IMR-90 (cell line): Measurements from ENCODE around the gene TRAPPC3L. TPM values are rescaled to one million over a fixed set of nuclear protein-coding genes. Genes with fewer than 3 reads are reported as not detected.

Source experiments
- ATAC-seq: fragments of 200-7000 bp; cut with Tn5 transposase; 2 replicates; pipeline ENCODE4 v1.9.1; 2020; ENCODE audit warnings: low read depth, mild to moderate bottlenecking, moderate library complexity
- BruUV-seq: library from RNA; stranded (reverse); fragments of 400-500 nt; replicated peaks from 2 replicates; lab custom pipeline; 2021; lab: Mats Ljungman, UMichigan
- CTCF ChIA-PET: fragments of 300-600 bp; formaldehyde crosslinking; extraction: SDS; loops from one replicate; lab custom pipeline; 2021; ENCODE audit warnings: antibody characterized with exemption; lab: Yijun Ruan, JAX
- POLR2A ChIA-PET: fragments of 300-600 bp; sonication (Branson Sonifier 250); formaldehyde crosslinking; loops from one replicate; lab custom pipeline; 2022; ENCODE audit warnings: antibody characterized with exemption; ENCODE audit not compliant: unreplicated experiment; lab: Charles Lee
- DNase-seq: peaks from one replicate; pipeline ENCODE4 v3.0.0; 2013
- H2AFZ ChIP-seq: replicated peaks from 2 replicates; pipeline ENCODE3; 2013; ENCODE audit warnings: low read length, mild to moderate bottlenecking; ENCODE audit not compliant: poor library complexity
- H2AK5ac ChIP-seq: 2 replicates; pipeline ENCODE4 v1.6.1; 2013; ENCODE audit warnings: low read depth, low read length, inconsistent platforms
- H2AK9ac ChIP-seq: replicated peaks from 2 replicates; pipeline ENCODE3; 2013; ENCODE audit warnings: mild to moderate bottlenecking, low read depth, low read length, moderate library complexity; ENCODE audit not compliant: poor library complexity
- H2BK120ac ChIP-seq: 2 replicates; pipeline ENCODE4 v1.6.1; 2013; ENCODE audit warnings: low read depth, low read length, inconsistent platforms
- H2BK15ac ChIP-seq: 3 replicates; pipeline ENCODE4 v1.6.1; 2013; ENCODE audit warnings: low read depth, low read length, inconsistent platforms
- H2BK20ac ChIP-seq: 2 replicates; pipeline ENCODE4 v1.6.1; 2013; ENCODE audit warnings: low read depth, mild to moderate bottlenecking, inconsistent platforms, low read length, moderate library complexity
- H2BK5ac ChIP-seq: 2 replicates; pipeline ENCODE4 v1.6.1; 2013; ENCODE audit warnings: mild to moderate bottlenecking, low read depth, low read length, inconsistent platforms; ENCODE audit not compliant: poor library complexity, severe bottlenecking
- H3K14ac ChIP-seq: replicated peaks from 2 replicates; pipeline ENCODE4 v1.6.1; 2013; ENCODE audit warnings: low read depth, low read length, inconsistent platforms
- H3K18ac ChIP-seq: 2 replicates; pipeline ENCODE4 v1.6.1; 2013; ENCODE audit warnings: low read depth, low read length, control low read depth
- H3K23ac ChIP-seq: 2 replicates; pipeline ENCODE4 v1.6.1; 2013; ENCODE audit warnings: low read depth, low read length, inconsistent platforms
- H3K27ac ChIP-seq: 2 replicates; pipeline ENCODE4 v1.5.1; 2013; ENCODE audit warnings: mild to moderate bottlenecking, control low read depth, low read length; ENCODE audit not compliant: insufficient read depth
- H3K27me3 ChIP-seq: 2 replicates; pipeline ENCODE4 v1.6.1; 2013; ENCODE audit warnings: low read length; ENCODE audit not compliant: control insufficient read depth, insufficient read depth
- H3K36me3 ChIP-seq: 2 replicates; pipeline ENCODE4 v1.6.1; 2013; ENCODE audit warnings: low read length, mixed read lengths; ENCODE audit not compliant: control insufficient read depth, insufficient read depth
- H3K4ac ChIP-seq: 2 replicates; pipeline ENCODE4 v1.6.1; 2013; ENCODE audit warnings: low read depth, low read length, inconsistent platforms
- H3K4me1 ChIP-seq: 2 replicates; pipeline ENCODE4 v1.6.1; 2013; ENCODE audit warnings: low read length, mixed read lengths; ENCODE audit not compliant: control insufficient read depth, insufficient read depth
- H3K4me2 ChIP-seq: 2 replicates; pipeline ENCODE4 v1.6.1; 2013; ENCODE audit warnings: low read depth, mild to moderate bottlenecking, control low read depth, low read length, moderate library complexity
- H3K4me3 ChIP-seq: 2 replicates; pipeline ENCODE4 v1.5.1; 2013; ENCODE audit warnings: low read depth, mild to moderate bottlenecking, control low read depth, low read length, moderate library complexity; ENCODE audit not compliant: insufficient read depth
- H3K56ac ChIP-seq: 2 replicates; pipeline ENCODE4 v1.6.1; 2013; ENCODE audit warnings: low read length, inconsistent platforms; ENCODE audit not compliant: insufficient read depth; ENCODE audit errors: extremely low read depth
- H3K79me1 ChIP-seq, 2 experiments: 2 replicates each; pipeline ENCODE4 v1.6.1; 2013; ENCODE audit warnings: low read length in 2 of 2, inconsistent platforms in 1 of 2, low read depth in 1 of 2
- H3K9ac ChIP-seq: 2 replicates; pipeline ENCODE4 v1.6.1; 2013; ENCODE audit warnings: low read depth, low read length, control low read depth
- H3K9me1 ChIP-seq: 2 replicates; pipeline ENCODE4 v1.6.1; 2013; ENCODE audit warnings: low read length, inconsistent platforms; ENCODE audit not compliant: insufficient read depth
- H3K9me3 ChIP-seq: 2 replicates; pipeline ENCODE4 v1.6.1; 2013; ENCODE audit warnings: low read length; ENCODE audit not compliant: control insufficient read depth, insufficient read depth
- H4K20me1 ChIP-seq: 2 replicates; pipeline ENCODE4 v1.6.1; 2013; ENCODE audit warnings: low read length, inconsistent platforms; ENCODE audit not compliant: insufficient read depth
- H4K5ac ChIP-seq: 2 replicates; pipeline ENCODE4 v1.6.1; 2013; ENCODE audit warnings: mild to moderate bottlenecking, low read depth, low read length, control low read depth
- H4K8ac ChIP-seq, 2 experiments: 2 replicates each; pipeline ENCODE4 v1.6.1; 2013; ENCODE audit warnings: low read depth in 2 of 2, low read length in 2 of 2, control low read depth in 1 of 2, inconsistent platforms in 1 of 2
- H4K91ac ChIP-seq: 2 replicates; pipeline ENCODE4 v1.6.1; 2013; ENCODE audit warnings: low read depth, low read length, inconsistent platforms; ENCODE audit not compliant: insufficient read depth
- CEBPB ChIP-seq: IDR thresholded peaks from 2 replicates; pipeline ENCODE4 v1.6.1; 2012; ENCODE audit warnings: low read depth, low read length, improper control_type of control experiment
- CTCF ChIP-seq: conservative IDR thresholded peaks from 2 replicates; pipeline ENCODE4 v1.5.1; 2012; ENCODE audit warnings: mild to moderate bottlenecking, low read depth, low read length, improper control_type of control experiment
- FOS ChIP-seq: fragments of 150-350 bp; IDR thresholded peaks from 2 replicates; pipeline ENCODE4 v1.6.1; 2016; ENCODE audit warnings: low read depth, low read length
- MAFK ChIP-seq: IDR thresholded peaks from 2 replicates; pipeline ENCODE4 v1.6.1; 2012; ENCODE audit warnings: low read depth, low read length, improper control_type of control experiment
- RCOR1 ChIP-seq: IDR thresholded peaks from 2 replicates; pipeline ENCODE4 v1.6.1; 2012; ENCODE audit warnings: mild to moderate bottlenecking, low read length, improper control_type of control experiment; ENCODE audit not compliant: insufficient replicate concordance
- WGBS, 2 experiments: methylation state at CpG; one replicate each; pipeline versions ENCODE4 v1.1.5 to v1.1.7; 2013; ENCODE audit warnings: missing lambda C conversion rate in 2 of 2; ENCODE audit not compliant: insufficient read length in 1 of 2; ENCODE audit errors: extremely low coverage in 2 of 2; 5-methylcytosine and 5-hydroxymethylcytosine counted together
- dilution Hi-C: fragments of 300-500 bp; cut with HindIII; formaldehyde crosslinking; loops from one replicate; pipeline ENCODE4 v1.14.3; 2018; ENCODE audit warnings: low sequenced_read_pairs; ENCODE audit not compliant: unreplicated experiment
- in situ Hi-C: fragments of 300-500 bp; cut with MboI; formaldehyde crosslinking; loops from 3 replicates; pipeline ENCODE4 v1.14.3; 2019; ENCODE audit warnings: low sequenced_read_pairs, inconsistent platforms, mixed read lengths
- intact Hi-C: fragments of 100-400 bp; cut with micrococcal nuclease; formaldehyde crosslinking; loops from 2 replicates; pipeline ENCODE4 v1.10.0; 2022
- polyA plus RNA-seq, 3 experiments: library from polyadenylated mRNA; depleted of rRNA; stranded (reverse); fragments of >200 nt; gene quantifications; 2 replicates each; pipeline ENCODE4 v1.2.3, GENCODE V29; 2012; ENCODE audit warnings: low replicate concordance in 1 of 3
- total RNA-seq: library from RNA; depleted of rRNA; stranded (reverse); fragments of >200 nt; gene quantifications from 2 replicates; pipeline ENCODE4 v1.2.3, GENCODE V29; 2012
- TF ChIP-seq, protein P1 (sequence below): fragments of 150-350 bp; IDR thresholded peaks from 2 replicates; pipeline ENCODE4 v1.6.1; 2017; ENCODE audit warnings: mild to moderate bottlenecking, antibody characterized with exemption, low read length, low read depth

The TRAPPC3L gene
- total and polyA plus RNA-seq, 2 of the 4 experiments (the other 2 are of a cell fraction): 0.03 TPM; not detected in 1

GRCh38 chr6:116529466-116530290, 15.8 kb downstream of the TRAPPC3L start:
- H3K4me3 ChIP-seq: no peak overlapping the region
- H2BK5ac ChIP-seq: peak overlapping the region; percentile 42
- H3K9me1 ChIP-seq: peaks cover 12% of the 10 kb centered on the region
- H3K27ac ChIP-seq: no peak overlapping the region; the same call in 1 of the 2 replicates
- peak overlapping the region; percentile 85 for H2BK20ac ChIP-seq
- H3K56ac ChIP-seq: no peak overlapping the region
- H3K36me3 ChIP-seq: no peaks in the 10 kb centered on the region
- no peaks in the 10 kb centered on the region for H4K20me1 ChIP-seq
- TF ChIP-seq FOS (no peak), CEBPB (no peak), MAFK (0 out of 2 replicates have a peak, but pooled peaks have one; percentile 1), CTCF (no peak), RCOR1 (no peak)
- TF ChIP-seq, protein P1, sequence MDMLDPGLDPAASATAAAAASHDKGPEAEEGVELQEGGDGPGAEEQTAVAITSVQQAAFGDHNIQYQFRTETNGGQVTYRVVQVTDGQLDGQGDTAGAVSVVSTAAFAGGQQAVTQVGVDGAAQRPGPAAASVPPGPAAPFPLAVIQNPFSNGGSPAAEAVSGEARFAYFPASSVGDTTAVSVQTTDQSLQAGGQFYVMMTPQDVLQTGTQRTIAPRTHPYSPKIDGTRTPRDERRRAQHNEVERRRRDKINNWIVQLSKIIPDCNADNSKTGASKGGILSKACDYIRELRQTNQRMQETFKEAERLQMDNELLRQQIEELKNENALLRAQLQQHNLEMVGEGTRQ: no peak
- dilution Hi-C loops (no loop called here), in situ Hi-C loops (loop anchor here (10.0 kb wide), 2 partner anchors 235 to 265 kb away; no protein-coding TSS in a partner anchor), intact Hi-C loops (loop anchor here (2.0 kb wide), 2 partner anchors 17 to 307 kb away; no protein-coding TSS in a partner anchor)
- DNase-seq (no peak), ATAC-seq (no peak)
- peak overlapping the region; percentile 6 for H3K18ac ChIP-seq
- H3K9me3 ChIP-seq: no peaks in the 10 kb centered on the region
- no peak overlapping the region for H3K9ac ChIP-seq
- H4K91ac ChIP-seq: peak overlapping the region; percentile 66; the same call in 1 of the 2 replicates
- H3K27me3 ChIP-seq: no peaks in the 10 kb centered on the region
- 0 out of 4 replicates have a peak, but pooled peaks cover 0 to 3% of the 10 kb centered on the region in 2 experiments for H3K79me1 ChIP-seq
- H3K14ac ChIP-seq: peak overlapping the region; percentile 64; the same call in 1 of the 2 replicates
- peak overlapping the region; percentile 57; the same call in 1 of the 2 replicates for H3K4me2 ChIP-seq
- peak overlapping the region; percentile 87 for H2BK120ac ChIP-seq
- H4K8ac ChIP-seq: peak overlapping the region in 1 of 2 experiments; percentile 39; a peak in 2 of 4 replicates
- peak overlapping the region; percentile 95 for H2AK5ac ChIP-seq
- peaks cover 12% of the 10 kb centered on the region for H3K4me1 ChIP-seq
- H4K5ac ChIP-seq: no peak overlapping the region
- H3K23ac ChIP-seq: no peak overlapping the region
- peak overlapping the region; percentile 68 for H2AFZ ChIP-seq
- CTCF ChIA-PET: interaction anchor here (0.5 to 1.0 kb wide), 4 partner anchors 15 to 261 kb away, joined by 3 to 5 read pairs (median 3); no protein-coding TSS in a partner anchor
- no peak overlapping the region for H2AK9ac ChIP-seq
- WGBS, 2 experiments: no CpG with 5 or more reads among the region's 3 CpGs
- POLR2A ChIA-PET: no interaction called here
- peak overlapping the region; percentile 91; the same call in 2 of the 3 replicates for H2BK15ac ChIP-seq
- no TSS peak for BruUV-seq
- H3K4ac ChIP-seq: peak overlapping the region; percentile 65
